Gastrocnemius medialis (tissue), 4 donors: Measurements from ENCODE around the gene C7orf33.

ENCODE experiments used
- POLR2A ChIP-seq, 2 donors: fragments of 450-650 bp; IDR thresholded peaks; one replicate each; pipeline ENCODE4 v1.6.1; 2017; ENCODE audit warnings: antibody characterized with exemption in 2 of 2, mild to moderate bottlenecking in 2 of 2, moderate library complexity in 2 of 2
- TF ChIP-seq, protein P1 (sequence below), 5 experiments: fragments of 450-650 bp in 3 of 5; fragments of 200-600 bp in 2 of 5; sonication (generic) in 2 of 5; IDR thresholded peaks in 4 of 5; conservative IDR thresholded peaks in 1 of 5; 1 replicate in 4 of 5; 2 replicates in 1 of 5; pipeline ENCODE4 v1.5.1; 2016 to 2019; ENCODE audit warnings: antibody characterized with exemption in 5 of 5, mild to moderate bottlenecking in 3 of 5, moderate library complexity in 3 of 5

DNA sequence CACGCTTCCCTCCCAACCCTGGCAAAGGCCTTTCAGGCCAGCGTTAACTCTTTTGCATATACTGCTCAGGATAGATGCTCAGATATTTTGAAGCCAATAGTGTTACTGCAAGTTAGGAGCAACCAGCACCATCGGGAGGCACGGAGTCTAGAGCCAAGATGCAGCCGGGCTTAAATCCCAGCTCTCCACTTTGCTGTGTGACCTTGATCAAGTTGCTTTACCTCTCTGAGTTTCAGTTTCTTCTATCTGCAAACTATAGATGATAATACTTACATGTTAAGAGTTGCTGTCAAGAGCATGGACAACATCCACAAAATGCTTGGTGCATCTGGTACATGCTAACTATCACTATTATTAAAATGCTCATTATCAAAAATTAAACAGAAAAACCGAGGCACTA is 45.4 kb upstream of the C7orf33 start:
- TF ChIP-seq, protein P1, sequence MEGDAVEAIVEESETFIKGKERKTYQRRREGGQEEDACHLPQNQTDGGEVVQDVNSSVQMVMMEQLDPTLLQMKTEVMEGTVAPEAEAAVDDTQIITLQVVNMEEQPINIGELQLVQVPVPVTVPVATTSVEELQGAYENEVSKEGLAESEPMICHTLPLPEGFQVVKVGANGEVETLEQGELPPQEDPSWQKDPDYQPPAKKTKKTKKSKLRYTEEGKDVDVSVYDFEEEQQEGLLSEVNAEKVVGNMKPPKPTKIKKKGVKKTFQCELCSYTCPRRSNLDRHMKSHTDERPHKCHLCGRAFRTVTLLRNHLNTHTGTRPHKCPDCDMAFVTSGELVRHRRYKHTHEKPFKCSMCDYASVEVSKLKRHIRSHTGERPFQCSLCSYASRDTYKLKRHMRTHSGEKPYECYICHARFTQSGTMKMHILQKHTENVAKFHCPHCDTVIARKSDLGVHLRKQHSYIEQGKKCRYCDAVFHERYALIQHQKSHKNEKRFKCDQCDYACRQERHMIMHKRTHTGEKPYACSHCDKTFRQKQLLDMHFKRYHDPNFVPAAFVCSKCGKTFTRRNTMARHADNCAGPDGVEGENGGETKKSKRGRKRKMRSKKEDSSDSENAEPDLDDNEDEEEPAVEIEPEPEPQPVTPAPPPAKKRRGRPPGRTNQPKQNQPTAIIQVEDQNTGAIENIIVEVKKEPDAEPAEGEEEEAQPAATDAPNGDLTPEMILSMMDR (IDR thresholded peaks at IDR 0.05 in 4 of 5, conservative IDR thresholded peaks at IDR 0.05 in 1 of 5): no peak
- TF ChIP-seq POLR2A (IDR thresholded peaks at IDR 0.05): no peak
